ENCODE results near the gene LIX1L. TPM values are rescaled to one million over a fixed set of nuclear protein-coding genes. Genes with fewer than 3 reads are reported as not detected.

The LIX1L gene
- total and polyA plus RNA-seq, 2 of the 13 experiments (the other 11 are each of a cell fraction or from before 2014, with no cell fraction given) = 8.1 to 24.9 TPM

DNA sequence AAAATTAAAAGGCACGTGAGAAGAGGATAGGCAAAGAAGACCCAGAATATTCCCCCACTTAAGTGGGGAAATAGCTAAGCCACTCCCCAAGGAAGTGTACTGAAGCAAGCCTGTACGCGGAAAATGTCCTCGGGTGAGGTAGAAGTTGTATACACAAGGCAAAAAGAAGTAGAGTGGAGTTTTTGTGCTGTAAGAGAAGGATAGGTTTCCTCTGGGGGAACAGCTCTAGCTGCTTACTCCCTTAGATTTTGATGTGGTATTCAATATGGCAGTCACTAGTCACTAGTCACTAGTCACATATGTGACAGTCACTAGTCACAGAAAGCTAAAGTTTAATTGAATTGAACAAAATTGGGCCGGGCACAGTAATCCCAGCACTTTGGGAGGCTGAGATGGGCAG, 31.0 kb upstream of the LIX1L start:
- Histone ChIP-seq H3K9ac (ENCODE audit: insufficient read depth, low read depth, low read length) (no peak overlapping the region), H4K20me1 (ENCODE audit: insufficient read depth, low read length) (peaks cover 25% of the 10 kb centered on the region), H2AFZ (ENCODE audit: low read length) (no peak overlapping the region), H3K4me1 (ENCODE audit: insufficient read depth, low read length) (peaks cover 78% of the 10 kb centered on the region), H3K36me3 (replicated peaks in 1 of 2; ENCODE audit: control insufficient read depth in 1 of 2, insufficient read depth in 2 of 2, low read length in 2 of 2) (peaks cover 2 to 6% of the 10 kb centered on the region in 2 experiments; a peak in 2 of 5 replicates), H3K4me2 (ENCODE audit: low read depth, low read length) (no peak overlapping the region), H3K27ac (ENCODE audit: extremely low read length, insufficient read depth, low read length) (no peak overlapping the region), H3K9me3 (ENCODE audit: low read length) (no peaks in the 10 kb centered on the region), H3K4me3 (replicated peaks in 1 of 3; ENCODE audit: insufficient read depth in 1 of 3, low read depth in 2 of 3, low read length in 3 of 3) (no peak overlapping the region), H3K27me3 (ENCODE audit: control insufficient read depth in 1 of 2, insufficient read depth in 2 of 2, low read length in 2 of 2) (no peaks in the 10 kb centered on the region), H3K79me2 (ENCODE audit: insufficient read depth, low read length) (peaks cover 4% of the 10 kb centered on the region)
- no peak for ATAC-seq
- in situ Hi-C loops (cut with HindIII; ENCODE audit: extremely low pct_ligation_motif_present, low pct_unique_long_range_greater_than_20kb) = no loop called here
- TF ChIP-seq SP5 (CRISPR knock-in tag; IDR thresholded peaks at IDR 0.05; ENCODE audit: borderline replicate concordance, low read depth) (no peak), CCDC6 (CRISPR knock-in tag; IDR thresholded peaks at IDR 0.05) (no peak), RNF219 (CRISPR knock-in tag; IDR thresholded peaks at IDR 0.05) (no peak)
- no peak for FAIRE-seq
- BruUV-seq (replicated peaks) = no TSS peak
- ChIA-PET CTCF (ENCODE audit: low intra/inter-chr PET ratio, low total read pairs) (no interaction called here), POLR2A (interaction anchor here (1.6 kb wide), 1 partner anchor 9 kb away, joined by 4 read pairs; no protein-coding TSS in a partner anchor)
- intact Hi-C loops (cut with micrococcal nuclease; ENCODE audit: unreplicated experiment) = no loop called here
- WGBS (ENCODE audit: low lambda C conversion rate) = 47% methylated on average over 5 of the region's 5 CpGs
- DNase-seq (ENCODE audit: low spot score) = no peak

DNA sequence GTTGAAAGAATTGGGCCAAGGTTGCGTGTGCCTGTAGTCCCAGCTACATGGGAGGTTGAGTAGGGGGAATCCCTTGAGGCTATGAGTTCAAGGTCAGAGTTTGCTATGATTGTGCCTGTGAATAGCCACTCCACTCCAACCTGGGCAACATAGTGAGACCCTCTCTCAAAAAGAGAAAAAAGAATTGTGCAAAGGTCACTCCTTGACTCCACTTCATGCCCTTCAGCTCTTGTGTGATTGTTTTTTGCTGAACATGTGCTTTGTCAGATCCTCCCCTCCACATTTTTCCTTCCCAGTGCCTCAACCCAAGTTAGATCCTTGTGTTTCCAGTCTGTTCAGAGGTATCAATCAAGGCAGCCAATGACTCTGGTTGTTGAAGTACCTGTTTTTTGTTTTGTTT, 30.1 kb upstream of the LIX1L start:
- Histone ChIP-seq H4K20me1 (ENCODE audit: insufficient read depth, low read length) (peaks cover 16% of the 10 kb centered on the region; the same call in 1 of the 2 replicates), H3K27me3 (ENCODE audit: control insufficient read depth in 1 of 2, insufficient read depth in 2 of 2, low read length in 2 of 2) (no peaks in the 10 kb centered on the region), H2AFZ (ENCODE audit: low read length) (no peak overlapping the region), H3K79me2 (ENCODE audit: insufficient read depth, low read length) (no peaks in the 10 kb centered on the region), H3K4me2 (ENCODE audit: low read depth, low read length) (no peak overlapping the region), H3K9me3 (ENCODE audit: low read length) (no peaks in the 10 kb centered on the region), H3K27ac (ENCODE audit: extremely low read length, insufficient read depth, low read length) (no peak overlapping the region), H3K36me3 (replicated peaks in 1 of 2; ENCODE audit: control insufficient read depth in 1 of 2, insufficient read depth in 2 of 2, low read length in 2 of 2) (no peaks in the 10 kb centered on the region), H3K4me3 (replicated peaks in 1 of 3; ENCODE audit: insufficient read depth in 1 of 3, low read depth in 2 of 3, low read length in 3 of 3) (no peak overlapping the region), H3K4me1 (ENCODE audit: insufficient read depth, low read length) (peaks cover 76% of the 10 kb centered on the region), H3K9ac (ENCODE audit: insufficient read depth, low read depth, low read length) (no peak overlapping the region)
- ChIA-PET CTCF (ENCODE audit: low intra/inter-chr PET ratio, low total read pairs) (no interaction called here), POLR2A (no interaction called here)
- no TSS peak for BruUV-seq (replicated peaks)
- no peak for FAIRE-seq
- ATAC-seq = no peak
- intact Hi-C loops (cut with micrococcal nuclease; ENCODE audit: unreplicated experiment) (no loop called here), in situ Hi-C loops (cut with HindIII; ENCODE audit: extremely low pct_ligation_motif_present, low pct_unique_long_range_greater_than_20kb) (no loop called here)
- 44% methylated on average over 1 of the region's 1 CpG for WGBS (ENCODE audit: low lambda C conversion rate)
- DNase-seq (ENCODE audit: low spot score) = no peak
- TF ChIP-seq ZMYM3 (CRISPR knock-in tag; IDR thresholded peaks at IDR 0.05) (peak; percentile 26; the same call in 1 of the 2 replicates), ZFP90 (CRISPR knock-in tag; IDR thresholded peaks at IDR 0.05; ENCODE audit: borderline replicate concordance) (0 out of 2 replicates have a peak, but pooled peaks have one; percentile 53), RARA (CRISPR knock-in tag; IDR thresholded peaks at IDR 0.05) (0 out of 2 replicates have a peak, but pooled peaks have one; percentile 32), HNF4A (CRISPR knock-in tag; IDR thresholded peaks at IDR 0.05) (0 out of 2 replicates have a peak, but pooled peaks have one; percentile 5), ZNF550 (CRISPR knock-in tag; IDR thresholded peaks at IDR 0.05; ENCODE audit: borderline replicate concordance) (no peak), PRDM15 (CRISPR knock-in tag; IDR thresholded peaks at IDR 0.05) (no peak)
- TF ChIP-seq, protein P1, sequence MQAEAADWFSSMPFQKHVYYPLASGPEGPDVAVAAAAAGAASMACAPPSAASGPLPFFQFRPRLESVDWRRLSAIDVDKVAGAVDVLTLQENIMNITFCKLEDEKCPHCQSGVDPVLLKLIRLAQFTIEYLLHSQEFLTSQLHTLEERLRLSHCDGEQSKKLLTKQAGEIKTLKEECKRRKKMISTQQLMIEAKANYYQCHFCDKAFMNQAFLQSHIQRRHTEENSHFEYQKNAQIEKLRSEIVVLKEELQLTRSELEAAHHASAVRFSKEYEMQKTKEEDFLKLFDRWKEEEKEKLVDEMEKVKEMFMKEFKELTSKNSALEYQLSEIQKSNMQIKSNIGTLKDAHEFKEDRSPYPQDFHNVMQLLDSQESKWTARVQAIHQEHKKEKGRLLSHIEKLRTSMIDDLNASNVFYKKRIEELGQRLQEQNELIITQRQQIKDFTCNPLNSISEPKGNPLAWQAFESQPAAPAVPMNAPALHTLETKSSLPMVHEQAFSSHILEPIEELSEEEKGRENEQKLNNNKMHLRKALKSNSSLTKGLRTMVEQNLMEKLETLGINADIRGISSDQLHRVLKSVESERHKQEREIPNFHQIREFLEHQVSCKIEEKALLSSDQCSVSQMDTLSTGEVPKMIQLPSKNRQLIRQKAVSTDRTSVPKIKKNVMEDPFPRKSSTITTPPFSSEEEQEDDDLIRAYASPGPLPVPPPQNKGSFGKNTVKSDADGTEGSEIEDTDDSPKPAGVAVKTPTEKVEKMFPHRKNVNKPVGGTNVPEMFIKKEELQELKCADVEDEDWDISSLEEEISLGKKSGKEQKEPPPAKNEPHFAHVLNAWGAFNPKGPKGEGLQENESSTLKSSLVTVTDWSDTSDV (CRISPR knock-in tag; IDR thresholded peaks at IDR 0.05) = no peak

All from HepG2 (cell line).